ENCODE measurements around the gene THEMIS2.
"Not testable (repeated sequence)": the region's sequence is repeated elsewhere in the genome, so short reads cannot be mapped to it uniquely, and the experiment has no call there.

Gene THEMIS2

GRCh38 chr1:27872059-27872801, at the start of gene THEMIS2:
Gene THEMIS2 (plus strand): TSS chr1:27872544. CDS start chr1:27872572, 28 bp downstream.
- peak; percentile 63 for DNase-seq (ENCODE audit: low spot score)

GRCh38 chr1:27823784-27824183, 48.6 kb upstream of the THEMIS2 start:
- DNase-seq (ENCODE audit: low spot score), result no peak

- DNase-seq (ENCODE audit: low spot score), result no peak
Observed at GRCh38 chr1:27824411-27824810, 47.9 kb upstream of the THEMIS2 start.

GRCh38 chr1:27829339-27829960, 42.9 kb upstream of the THEMIS2 start:
- DNase-seq (ENCODE audit: low spot score), result not testable (repeated sequence)

GRCh38 chr1:27830621-27831440, 41.5 kb upstream of the THEMIS2 start, which contains the start of gene PPP1R8:
Gene PPP1R8 (plus strand): TSS chr1:27830782. CDS start chr1:27830836, 54 bp downstream.
- peak; percentile 91 for DNase-seq (ENCODE audit: low spot score)

- no peak for DNase-seq (ENCODE audit: low spot score)
Observed at GRCh38 chr1:27831568-27832410, 40.6 kb upstream of the THEMIS2 start.

- no peak for DNase-seq (ENCODE audit: low spot score)
Observed at GRCh38 chr1:27832762-27833161, 39.6 kb upstream of the THEMIS2 start.

GRCh38 chr1:27833470-27833869, 38.9 kb upstream of the THEMIS2 start:
- DNase-seq (ENCODE audit: low spot score), result no peak

GRCh38 chr1:27835046-27835445, 37.3 kb upstream of the THEMIS2 start:
- no peak for DNase-seq (ENCODE audit: low spot score)

GRCh38 chr1:27835501-27835900, 36.8 kb upstream of the THEMIS2 start:
- DNase-seq (ENCODE audit: low spot score), result no peak

- no peak for DNase-seq (ENCODE audit: low spot score)
Observed at GRCh38 chr1:27849951-27850350, 22.4 kb upstream of the THEMIS2 start.

- DNase-seq (ENCODE audit: low spot score), result no peak
Observed at GRCh38 chr1:27855085-27855484, 17.3 kb upstream of the THEMIS2 start.

GRCh38 chr1:27856561-27857343, 15.6 kb upstream of the THEMIS2 start:
- DNase-seq (ENCODE audit: low spot score), result no peak

- not testable (repeated sequence) for DNase-seq (ENCODE audit: low spot score)
Observed at GRCh38 chr1:27857552-27857951, 14.8 kb upstream of the THEMIS2 start.

- peak; percentile 95 for DNase-seq (ENCODE audit: low spot score)
Observed at GRCh38 chr1:27858072-27858948, 14.0 kb upstream of the THEMIS2 start.

- DNase-seq (ENCODE audit: low spot score), result no peak
Observed at GRCh38 chr1:27858949-27859576, 13.3 kb upstream of the THEMIS2 start.

GRCh38 chr1:27861436-27861835, 10.9 kb upstream of the THEMIS2 start:
- no peak for DNase-seq (ENCODE audit: low spot score)

- DNase-seq (ENCODE audit: low spot score), result no peak
Observed at GRCh38 chr1:27862004-27862403, 10.3 kb upstream of the THEMIS2 start.

Data from hematopoietic multipotent progenitor cell treated with erythropoietin and hydrocortisone succinate and interleukin-3 and kit ligand, for 17 days (in vitro differentiated cells).